ENCODE measurements around the gene ARHGAP36. TPM values are rescaled to one million over a fixed set of nuclear protein-coding genes. Genes with fewer than 3 reads are reported as not detected.

The ARHGAP36 gene, protein sequence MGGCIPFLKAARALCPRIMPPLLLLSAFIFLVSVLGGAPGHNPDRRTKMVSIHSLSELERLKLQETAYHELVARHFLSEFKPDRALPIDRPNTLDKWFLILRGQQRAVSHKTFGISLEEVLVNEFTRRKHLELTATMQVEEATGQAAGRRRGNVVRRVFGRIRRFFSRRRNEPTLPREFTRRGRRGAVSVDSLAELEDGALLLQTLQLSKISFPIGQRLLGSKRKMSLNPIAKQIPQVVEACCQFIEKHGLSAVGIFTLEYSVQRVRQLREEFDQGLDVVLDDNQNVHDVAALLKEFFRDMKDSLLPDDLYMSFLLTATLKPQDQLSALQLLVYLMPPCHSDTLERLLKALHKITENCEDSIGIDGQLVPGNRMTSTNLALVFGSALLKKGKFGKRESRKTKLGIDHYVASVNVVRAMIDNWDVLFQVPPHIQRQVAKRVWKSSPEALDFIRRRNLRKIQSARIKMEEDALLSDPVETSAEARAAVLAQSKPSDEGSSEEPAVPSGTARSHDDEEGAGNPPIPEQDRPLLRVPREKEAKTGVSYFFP
- not detected in 2 replicates for total RNA-seq

DNA sequence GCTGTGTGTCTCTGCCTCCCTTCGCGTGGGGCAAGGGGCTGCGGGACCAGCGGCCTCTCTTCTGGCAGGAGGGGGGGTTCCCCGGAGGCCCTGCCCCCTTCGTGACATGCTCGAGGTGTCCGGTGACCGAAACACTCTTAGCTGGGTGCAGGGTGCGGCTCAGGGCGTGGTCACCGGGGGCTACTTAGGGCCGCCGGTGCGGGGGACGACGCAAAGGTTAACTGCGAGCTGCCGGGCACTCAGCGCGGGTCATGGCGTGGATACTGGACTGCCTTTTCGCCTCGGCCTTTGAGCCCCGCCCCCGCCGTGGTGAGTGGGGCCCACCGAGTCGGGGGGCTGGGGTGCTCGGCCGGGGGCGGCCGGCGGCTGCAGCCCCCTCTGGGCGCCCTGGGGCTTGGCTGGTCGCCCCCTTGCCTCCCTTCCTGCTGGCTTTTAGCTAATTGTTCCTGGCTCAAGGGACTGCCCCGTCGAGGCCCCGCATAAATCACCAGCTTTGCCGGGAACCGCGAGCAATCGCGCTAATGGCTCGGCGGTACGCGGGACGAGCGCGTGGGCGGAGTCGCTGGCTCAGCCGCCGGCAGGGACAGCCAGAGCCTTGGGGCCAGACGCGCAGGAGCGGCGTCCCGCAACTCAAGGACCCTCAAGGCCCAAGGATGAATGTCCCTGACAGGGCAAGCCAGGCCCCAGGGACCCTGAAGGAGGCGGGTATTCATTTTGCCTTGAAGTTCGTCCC lies at the start of gene ARHGAP36:
Gene ARHGAP36, plus strand, starts transcription at position 211 of the 733 bp plus-strand sequence. CDS start 23,320 bp downstream, outside the sequence.

Other genes with a start within 250 kb of the ARHGAP36 start
- gene ENOX2, start 155.1 kb upstream of the ARHGAP36 start, total RNA-seq = 10.3 and 13.5 TPM in 2 replicates
- not detected in 2 replicates for gene IGSF1, start 231.0 kb downstream of the ARHGAP36 start, total RNA-seq

All from articular chondrocyte of knee joint (primary cell).